Measurements from ENCODE around the gene IGSF3.

- TF ChIP-seq POLR2AphosphoS5 (IDR thresholded peaks at IDR 0.05; ENCODE audit: low read depth, low read length) (no peak), POLR2A (IDR thresholded peaks at IDR 0.05; ENCODE audit: low read depth, low read length) (no peak)
These were observed 17.0 kb upstream of the IGSF3 start for GRCh38 chr1:116684575-116684974.
